NCI-H2171 (cell line): Measurements from ENCODE around the gene RAPGEF6.
"Not testable (repeated sequence)": the region's sequence is repeated elsewhere in the genome, so short reads cannot be mapped to it uniquely, and the experiment has no call there.

ENCODE experiments used
- DNase-seq: peaks from one replicate; lab custom pipeline; 2025; lab: John Stamatoyannopoulos, UW

The RAPGEF6 gene

DNA sequence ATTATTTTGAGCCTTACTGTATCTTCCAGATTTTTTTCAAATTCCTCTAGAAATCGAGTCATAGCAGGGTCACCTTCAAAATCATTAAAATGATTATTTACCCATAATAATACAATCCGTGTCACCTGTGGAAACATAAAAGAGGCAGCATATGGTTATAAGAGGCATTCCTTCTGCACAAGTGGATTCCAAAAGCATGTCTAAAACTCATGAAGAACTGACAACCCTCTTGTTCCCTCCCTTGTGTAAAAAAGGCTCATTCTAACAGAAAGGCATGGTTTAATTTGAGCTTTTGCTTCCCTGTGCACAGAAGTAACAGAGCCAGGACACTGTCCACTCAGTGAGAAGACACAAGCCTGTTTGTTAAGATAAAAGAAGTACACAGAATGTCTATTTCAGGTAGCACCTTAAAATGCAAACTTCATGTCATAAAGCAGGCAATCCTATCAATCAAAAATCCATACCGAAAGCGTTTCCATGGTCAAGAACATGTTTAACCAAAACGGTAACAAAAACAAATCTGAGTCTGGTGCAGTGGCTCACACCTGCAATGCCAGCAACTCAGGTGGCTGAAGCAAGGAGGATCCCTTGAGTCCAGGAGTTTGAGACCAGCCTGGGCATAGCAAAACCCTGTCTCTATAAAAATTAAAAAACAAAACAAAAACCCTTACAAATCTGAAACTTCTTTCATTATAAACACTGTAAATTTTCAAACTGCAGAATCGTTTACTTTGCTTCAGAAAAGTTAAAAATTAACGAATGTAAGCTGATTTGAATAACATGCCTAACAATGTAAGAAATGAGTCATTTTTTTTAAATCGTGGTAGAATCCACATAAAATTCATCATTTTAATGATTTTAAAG lies 139.3 kb downstream of the RAPGEF6 start:
- no peak for DNase-seq

DNA sequence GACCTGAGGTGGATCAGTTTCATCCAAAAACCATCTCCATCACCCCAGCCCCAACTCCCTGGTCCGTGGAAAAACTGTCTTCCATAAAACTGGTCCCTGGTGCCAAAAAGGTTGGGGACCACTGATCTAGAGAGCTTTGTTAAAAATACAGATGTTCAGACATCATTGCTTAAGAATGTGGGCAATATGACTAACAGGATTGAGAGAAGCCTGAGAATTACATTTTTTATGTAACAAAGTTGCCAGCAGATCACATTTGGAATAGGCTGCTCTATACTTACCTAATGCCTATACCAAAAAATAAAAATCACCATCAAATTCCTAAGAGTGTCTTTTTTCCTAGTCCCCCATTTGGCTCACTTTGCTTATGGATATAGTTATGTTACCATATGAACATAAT lies 143.3 kb downstream of the RAPGEF6 start:
- no peak for DNase-seq

DNA sequence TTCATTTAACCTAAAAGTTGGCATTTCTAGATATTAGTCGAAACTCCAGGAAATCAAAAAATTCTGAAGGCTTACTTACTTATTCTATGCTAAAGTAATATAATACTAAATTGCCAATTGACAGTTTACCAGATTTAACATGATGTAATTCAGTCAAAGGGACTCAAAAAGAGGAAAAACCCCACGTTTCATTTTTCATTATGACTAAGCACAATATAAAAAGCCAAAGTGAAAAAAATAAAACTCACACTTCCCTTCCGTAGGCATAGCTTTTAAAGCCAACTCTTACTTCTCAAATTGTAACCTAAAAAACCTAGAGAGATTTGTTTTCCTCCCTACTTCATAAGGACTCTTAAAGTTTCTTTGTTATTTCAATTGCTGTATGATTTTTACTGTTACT lies 146.6 kb downstream of the RAPGEF6 start:
- no peak for DNase-seq

DNA sequence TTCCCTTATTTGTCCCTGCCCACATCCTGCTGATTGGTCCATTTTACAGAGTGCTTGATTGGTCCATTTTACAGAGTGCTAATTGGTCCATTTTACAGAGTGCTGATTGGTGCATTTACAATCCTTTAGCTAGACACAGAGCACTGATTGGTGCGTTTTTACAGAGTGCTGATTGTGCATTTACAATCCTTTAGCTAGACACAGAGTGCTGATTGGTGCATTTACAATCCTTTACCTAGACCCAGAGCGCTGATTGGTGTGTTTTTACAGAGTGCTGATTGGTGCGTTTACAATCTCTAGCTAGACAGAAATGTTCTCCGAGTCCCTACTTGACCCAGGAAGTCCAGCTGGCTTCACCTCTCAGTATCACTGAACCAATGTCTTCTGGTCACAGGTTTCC lies 147.7 kb downstream of the RAPGEF6 start:
- not testable (repeated sequence) for DNase-seq

DNA sequence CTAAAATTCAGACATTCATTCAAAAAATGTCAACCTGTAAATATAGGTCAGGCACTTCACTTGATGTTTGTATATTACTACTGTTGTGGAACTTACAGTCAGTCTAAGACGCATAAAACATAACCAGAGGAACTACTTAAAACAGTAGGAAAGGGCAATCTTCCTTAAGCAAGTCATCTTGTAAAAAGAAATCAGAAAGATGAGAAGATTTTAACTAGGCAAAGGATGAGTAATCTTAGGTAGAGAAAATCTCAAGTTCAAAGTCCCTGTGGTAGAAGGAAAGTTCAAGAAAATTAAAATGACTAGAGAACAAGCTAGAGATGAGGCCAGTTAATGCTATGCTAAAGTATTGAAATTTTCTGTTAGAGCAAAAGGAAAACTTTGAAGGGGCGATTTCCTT lies 152.4 kb downstream of the RAPGEF6 start:
- DNase-seq = no peak

DNA sequence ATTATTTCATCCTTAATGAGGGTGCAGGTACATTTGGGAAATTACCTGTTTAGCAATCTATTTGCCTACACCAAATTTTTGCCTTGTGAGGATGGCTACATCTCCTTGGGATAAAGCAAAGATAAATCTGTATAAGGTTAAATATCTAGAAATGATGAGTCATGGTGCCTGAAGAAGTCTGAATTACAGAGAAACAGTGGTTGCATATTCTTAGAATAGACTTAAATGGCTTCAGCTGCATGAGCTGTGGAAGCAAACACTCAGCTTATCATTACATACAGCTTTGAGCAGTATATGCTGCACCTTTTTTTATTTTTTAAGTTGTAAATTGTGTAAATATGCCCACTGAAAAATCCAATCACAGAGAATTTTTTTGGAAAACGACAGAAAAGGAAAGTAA lies 153.5 kb downstream of the RAPGEF6 start:
- DNase-seq = no peak

DNA sequence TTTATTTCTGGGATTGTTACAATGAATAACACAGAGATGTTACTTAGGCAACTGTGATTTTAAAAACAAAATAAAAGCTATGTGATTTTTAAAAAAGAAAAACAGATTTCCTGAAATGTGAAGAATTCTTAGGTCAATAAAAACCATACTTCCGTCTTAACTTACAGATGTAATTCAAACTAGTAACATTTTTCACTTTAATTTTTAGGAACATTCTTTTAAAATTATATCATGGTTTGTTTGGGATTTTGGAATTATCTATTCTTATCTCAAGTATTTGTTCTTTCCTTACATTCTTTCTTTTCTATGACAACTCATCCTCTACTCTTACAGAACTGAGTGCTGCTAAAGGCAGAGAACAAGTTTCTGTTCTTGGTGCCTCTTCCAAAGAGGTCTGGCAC lies 159.5 kb downstream of the RAPGEF6 start:
- DNase-seq = no peak

DNA sequence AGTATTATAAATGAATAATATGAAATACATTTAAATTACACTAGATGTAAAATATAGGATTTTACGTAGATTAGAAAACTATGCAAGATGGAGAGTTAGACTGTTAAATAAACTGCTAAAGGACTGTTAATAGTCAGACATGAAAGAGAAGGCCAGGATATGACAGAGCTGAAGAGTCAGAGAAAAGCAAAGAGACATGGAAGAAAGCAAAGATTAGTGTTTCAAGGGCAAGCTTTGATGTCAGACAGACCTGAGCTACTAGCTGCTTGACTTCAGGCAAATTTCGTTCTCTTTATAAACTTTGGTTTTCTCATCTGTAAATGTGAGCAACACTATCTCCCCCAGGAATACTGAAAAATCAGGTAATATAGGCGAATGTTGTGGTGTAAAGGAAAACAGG lies 161.3 kb downstream of the RAPGEF6 start:
- no peak for DNase-seq

DNA sequence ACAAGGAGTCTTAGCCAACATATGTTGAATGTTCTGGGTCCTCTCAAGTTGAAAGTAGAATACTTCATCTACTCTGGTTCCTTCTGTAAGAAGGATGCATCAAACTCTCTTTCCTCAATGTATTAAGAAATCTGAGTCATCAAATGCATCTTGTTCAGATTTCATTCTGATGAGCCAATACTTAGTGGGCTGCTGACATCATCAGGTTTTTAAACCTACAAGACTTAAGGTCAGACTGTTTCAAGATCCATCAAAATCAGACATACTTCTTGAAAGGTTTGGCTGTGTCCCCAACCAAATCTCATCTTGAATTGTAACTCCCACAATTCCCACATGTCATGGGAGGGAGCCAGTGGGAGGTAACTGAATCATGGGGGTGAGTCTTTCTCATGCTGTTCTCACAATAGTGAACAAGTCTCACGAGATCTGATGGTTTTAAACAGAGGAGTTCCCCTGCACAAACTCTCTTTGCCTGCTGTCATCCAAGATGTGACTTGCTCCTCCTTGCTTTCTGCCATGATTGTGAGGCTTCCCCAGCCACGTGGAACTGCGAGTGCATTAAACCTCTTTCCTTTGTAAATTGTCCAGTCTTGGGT lies 168.8 kb downstream of the RAPGEF6 start:
- no peak for DNase-seq

DNA sequence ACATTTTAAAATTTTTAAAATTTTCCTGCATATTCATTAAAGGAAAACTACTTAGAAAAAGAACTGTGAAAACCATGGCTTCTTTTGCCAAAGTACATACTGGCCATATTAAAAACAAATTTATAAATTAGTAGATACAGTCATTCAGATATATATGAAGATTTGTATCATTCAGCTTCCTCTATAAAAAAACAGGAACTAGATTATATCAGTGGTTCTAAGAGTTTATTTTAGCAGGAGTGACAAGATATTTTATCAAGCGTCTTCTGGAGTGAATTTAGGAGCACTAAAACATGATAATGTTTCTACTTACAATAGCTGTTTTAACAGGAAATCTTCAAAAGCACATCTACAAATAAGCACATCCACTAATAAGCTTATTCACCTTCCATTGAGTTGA lies 171.4 kb downstream of the RAPGEF6 start:
- no peak for DNase-seq

DNA sequence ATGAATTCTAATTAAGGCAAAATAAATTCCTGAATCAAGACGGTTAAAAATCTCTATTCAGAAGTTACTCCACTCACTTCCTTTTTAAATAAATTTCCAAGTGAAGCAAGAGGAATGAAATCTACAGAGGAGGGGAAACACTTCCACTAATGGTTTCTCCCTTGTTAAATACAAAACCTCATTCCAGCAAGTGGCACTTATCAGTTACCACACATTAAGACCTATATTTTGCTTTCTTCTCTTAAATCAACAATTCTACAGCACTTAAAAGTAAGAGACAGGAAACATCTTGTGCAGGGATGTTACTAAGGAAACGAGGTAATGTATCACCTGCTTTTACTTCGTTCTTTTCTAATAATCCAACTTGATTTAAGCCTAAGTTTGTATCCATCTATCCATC lies 172.6 kb downstream of the RAPGEF6 start:
- no peak for DNase-seq

DNA sequence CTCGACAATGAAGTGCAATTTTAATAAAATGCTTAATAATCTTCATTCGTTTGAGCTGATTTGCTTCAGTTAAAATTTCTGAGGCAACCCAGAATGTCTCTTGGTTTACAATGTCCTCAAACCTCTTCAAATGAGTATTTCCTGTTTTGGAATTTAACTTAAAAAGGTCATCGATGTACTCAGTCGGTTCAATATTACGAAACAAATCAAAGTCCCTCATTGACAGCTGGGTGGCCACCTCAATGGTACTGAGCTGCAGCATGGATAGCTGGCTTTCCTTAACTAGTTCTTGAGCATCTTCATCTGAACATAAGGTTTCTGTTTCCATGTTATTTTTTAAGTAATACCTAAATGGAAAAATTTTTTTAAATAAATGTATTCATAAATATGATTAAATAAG lies 173.3 kb downstream of the RAPGEF6 start:
- DNase-seq = no peak

DNA sequence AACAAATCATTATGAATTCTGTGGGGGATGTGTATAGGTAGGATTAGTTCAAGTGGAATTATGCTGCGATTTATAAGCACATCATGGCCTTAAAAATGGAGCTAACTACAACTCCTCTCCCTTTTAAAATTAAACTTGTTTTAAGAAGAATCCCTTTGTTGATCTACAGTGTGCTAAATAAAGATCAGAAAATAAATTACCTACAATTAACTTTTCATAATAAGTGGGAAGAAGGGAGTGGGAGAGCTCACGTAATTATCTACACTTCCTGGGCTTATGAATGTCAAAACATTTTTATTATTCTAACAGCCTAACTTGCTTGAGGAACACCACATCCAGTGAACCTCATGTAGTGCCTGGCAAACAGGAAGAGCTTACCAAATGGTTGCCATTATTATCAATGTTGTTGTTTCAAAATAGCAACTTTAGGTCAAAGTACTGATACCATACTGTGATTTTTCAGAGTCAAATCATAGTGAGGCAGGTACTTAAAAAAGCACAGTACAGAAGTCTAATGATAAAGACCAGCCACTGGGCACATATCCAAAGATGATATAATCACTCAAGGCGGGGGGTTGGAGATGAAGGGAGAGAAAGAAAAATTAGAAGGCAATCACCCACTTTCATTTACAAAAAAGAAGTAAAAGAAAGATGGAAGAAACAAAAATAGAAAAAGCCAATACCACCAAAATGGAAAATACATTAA lies 174.0 kb downstream of the RAPGEF6 start:
- no peak for DNase-seq

DNA sequence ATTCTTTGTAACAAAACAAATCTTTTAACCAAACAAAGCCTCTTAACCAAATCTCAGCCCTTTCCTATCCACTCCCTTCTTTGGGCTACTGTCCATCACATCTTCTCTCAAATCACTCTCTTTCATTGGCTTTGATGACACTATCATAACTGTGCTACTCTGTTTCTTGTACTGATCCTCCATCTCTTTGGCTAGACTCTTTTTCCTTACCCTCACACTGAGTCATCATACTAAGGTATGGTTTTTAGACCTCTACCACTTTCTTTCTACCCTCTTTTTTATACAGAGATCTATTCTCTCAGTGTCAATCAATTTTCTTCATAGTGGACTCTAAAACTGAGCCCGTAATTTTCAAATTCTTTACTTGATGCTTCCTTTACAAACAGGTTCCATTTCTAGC lies 174.9 kb downstream of the RAPGEF6 start:
- DNase-seq = no peak

DNA sequence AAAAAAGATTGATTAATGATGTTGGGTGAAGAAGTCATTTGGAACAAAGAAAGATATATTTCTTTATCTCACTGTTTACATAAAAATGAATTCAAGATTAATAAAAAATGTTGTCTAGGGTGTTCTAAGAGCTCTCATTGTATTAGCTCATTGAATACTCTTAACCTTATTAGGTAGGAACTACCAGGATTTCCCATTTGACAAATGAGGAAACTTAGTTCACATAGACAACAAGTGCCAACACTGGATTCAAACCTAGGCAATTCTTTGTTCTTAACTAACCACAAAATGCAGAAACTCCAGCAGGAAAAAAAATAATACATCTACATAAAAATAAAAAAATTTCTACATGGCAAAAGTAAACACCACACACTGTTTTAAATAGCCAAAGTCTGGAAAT lies 175.8 kb downstream of the RAPGEF6 start:
- no peak for DNase-seq

DNA sequence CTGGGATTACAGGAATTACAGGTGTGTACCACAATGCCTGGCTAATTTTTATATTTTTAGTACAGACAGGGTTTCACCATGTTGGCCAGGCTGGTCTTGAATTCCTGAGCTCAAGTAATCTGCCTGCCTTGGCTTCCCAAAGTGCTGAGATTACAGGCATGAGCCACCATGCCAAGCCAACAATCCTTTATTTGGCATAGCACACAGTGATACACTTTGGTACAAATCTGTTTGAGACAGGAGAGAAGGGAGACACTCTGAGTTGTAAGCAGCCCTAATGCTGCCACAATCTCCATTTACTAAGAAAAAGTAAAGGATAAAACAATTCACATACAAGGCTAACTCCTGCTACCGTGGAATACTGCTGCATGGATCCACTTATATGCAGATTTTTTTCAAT lies 177.8 kb downstream of the RAPGEF6 start:
- no peak for DNase-seq

DNA sequence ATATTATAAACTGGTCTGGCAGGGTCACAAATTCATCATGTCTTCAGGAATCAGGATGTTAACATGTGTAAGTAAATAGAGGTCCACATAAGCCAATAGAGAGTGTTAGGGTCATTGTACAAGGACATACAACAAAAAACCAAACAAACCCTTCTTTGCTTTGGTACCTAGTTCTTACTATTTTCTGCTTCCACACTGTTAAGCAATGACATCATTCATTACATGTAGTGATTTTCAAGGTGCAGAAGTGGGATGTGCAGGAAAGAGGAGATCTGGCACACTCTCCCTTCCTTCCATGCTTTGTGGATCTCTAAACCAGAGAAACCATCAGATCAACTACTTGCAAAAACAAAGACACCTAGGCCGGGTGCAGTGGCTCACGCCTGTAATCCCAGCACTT lies 184.1 kb downstream of the RAPGEF6 start:
- no peak for DNase-seq

DNA sequence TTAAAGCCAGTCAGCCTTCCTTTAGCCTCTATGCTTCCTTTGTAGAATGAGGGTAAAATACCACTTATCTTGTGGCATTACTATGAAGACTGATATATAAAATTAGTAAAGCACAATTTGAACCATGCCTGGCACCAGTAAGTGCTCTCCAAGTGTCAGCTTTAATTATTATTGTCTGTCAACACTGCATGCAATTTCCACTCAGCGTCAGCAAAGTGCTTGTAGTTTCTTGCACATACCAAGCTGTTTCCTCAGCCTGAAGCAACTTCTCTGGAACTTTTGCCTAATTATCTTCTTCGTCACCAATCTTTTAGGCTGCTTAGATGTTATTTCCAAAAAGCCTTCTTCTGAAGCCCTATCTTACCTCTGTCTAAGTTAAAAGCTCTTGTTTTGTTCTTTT lies 193.8 kb downstream of the RAPGEF6 start:
- DNase-seq = no peak

DNA sequence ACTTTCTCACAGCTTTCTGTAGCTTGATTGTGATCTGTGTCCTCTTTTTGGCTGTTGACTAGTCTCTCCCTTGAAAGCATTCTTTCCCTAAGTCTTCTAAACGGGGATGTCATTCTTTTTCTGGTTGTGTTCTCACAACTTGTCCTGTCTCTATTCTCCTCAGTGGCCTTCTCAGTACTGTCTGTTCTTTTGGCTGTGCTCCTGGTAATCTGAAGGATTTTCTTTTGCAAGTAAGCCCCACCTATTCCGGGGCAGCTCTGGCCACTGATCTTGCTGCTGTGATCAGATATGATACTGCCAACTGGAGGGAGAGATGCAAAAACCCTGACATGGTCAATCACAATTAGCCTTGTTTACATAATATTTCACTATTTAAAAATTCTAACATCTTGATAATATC lies 198.9 kb downstream of the RAPGEF6 start:
- no peak for DNase-seq

DNA sequence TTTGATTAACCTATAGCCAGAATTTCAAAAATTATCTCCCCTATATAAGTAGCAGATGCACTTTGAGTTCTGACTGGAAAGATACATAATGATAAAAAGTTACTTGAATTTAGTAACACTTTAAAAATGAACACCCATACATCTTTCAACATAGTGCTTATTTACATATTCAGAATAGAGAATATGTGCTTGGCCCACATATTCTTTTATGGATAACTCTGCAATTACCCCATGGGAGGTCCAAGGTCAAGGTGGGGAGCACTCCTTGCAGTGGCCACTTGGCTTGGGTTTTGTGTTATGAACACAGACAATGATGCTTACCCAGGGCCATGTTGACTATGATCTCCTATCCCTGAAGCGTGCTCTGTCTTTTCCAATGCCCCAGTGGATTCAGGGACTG lies 201.9 kb downstream of the RAPGEF6 start:
- no peak for DNase-seq

DNA sequence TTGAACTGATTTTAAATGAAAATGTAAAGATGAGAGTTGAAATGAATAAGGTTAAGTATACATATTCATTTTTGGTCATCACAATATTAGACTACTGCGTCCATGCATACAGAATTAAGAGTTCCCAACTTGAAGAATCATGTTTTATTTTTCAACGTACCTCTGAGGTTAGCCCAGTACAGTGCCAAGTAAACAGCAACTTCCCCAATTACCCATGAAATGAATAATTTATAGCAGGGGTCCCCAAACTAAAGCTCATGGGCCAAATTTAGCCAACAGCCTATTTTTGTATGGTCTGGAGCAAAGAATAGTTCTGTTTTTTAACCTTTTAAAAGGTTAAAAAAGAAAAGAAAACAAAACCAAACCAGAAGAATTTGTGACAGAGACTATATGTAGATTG lies 203.2 kb downstream of the RAPGEF6 start:
- no peak for DNase-seq

DNA sequence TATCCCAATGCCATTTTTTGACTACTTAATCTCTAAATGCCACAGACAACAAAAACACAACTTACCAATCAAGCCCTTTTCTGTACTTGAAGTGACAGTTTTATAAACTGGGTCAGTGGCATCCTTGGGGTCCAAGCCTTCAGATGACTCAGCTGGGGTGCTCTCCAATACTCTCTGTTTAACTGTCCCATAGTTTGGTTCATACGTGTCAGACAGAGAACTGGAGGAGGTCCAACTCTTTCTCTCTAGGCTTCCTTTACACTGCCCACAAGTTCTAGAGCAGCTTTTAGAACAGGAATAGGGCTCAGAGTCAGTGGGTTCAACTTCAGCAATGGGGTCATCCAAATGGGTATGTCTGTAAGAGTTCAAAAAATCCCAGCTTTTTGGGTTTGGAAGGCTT lies 204.2 kb downstream of the RAPGEF6 start:
- DNase-seq = no peak

DNA sequence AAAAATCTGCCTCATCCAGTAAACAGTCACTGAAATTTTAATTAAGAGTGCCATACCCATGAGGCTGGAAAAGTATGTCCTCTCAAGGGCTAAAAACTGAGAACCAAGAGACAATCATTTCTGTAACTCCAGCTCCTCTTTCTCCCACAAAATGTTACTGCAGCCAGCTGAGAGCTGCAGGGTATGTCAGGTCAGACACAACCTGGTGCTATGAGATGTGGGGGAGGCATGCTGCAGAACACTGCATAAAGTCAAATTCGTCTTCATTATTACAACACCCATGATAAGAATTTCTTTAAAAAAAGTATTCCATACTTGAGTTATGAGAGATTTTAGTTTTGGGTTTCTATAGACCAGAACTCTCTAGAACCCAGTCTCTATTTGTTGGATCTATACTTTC lies 209.0 kb downstream of the RAPGEF6 start:
- no peak for DNase-seq
